Dendritic cell treated with granulocyte-macrophage colony-stimulating factor and Interleukin-4, amounts not matched to agents 40 ng/mL and 50 ng/mL, for 4 days (primary cell): ENCODE measurements around the gene SENP2.

Experiments used
- H3K27ac Mint-ChIP-seq: one replicate; pipeline ENCODE4 v1.8.0; 2022; ENCODE audit warnings: mild to moderate bottlenecking, mixed read lengths
- H3K27me3 Mint-ChIP-seq: one replicate; pipeline ENCODE4 v1.8.0; 2022; ENCODE audit warnings: mild to moderate bottlenecking, mixed read lengths
- H3K36me3 Mint-ChIP-seq: one replicate; pipeline ENCODE4 v1.8.0; 2022; ENCODE audit warnings: low read depth, mixed read lengths
- H3K4me1 Mint-ChIP-seq: one replicate; pipeline ENCODE4 v1.8.0; 2022; ENCODE audit warnings: low read depth, mixed read lengths
- H3K4me3 Mint-ChIP-seq: one replicate; pipeline ENCODE4 v1.8.0; 2022; ENCODE audit warnings: mild to moderate bottlenecking, moderate library complexity, mixed read lengths
- H3K9me3 Mint-ChIP-seq: one replicate; pipeline ENCODE4 v1.8.0; 2022; ENCODE audit warnings: mixed read lengths
- intact Hi-C: fragments of 100-400 bp; cut with micrococcal nuclease; formaldehyde crosslinking; loops from one replicate; pipeline ENCODE4 v1.15.0; 2022

The SENP2 gene

DNA sequence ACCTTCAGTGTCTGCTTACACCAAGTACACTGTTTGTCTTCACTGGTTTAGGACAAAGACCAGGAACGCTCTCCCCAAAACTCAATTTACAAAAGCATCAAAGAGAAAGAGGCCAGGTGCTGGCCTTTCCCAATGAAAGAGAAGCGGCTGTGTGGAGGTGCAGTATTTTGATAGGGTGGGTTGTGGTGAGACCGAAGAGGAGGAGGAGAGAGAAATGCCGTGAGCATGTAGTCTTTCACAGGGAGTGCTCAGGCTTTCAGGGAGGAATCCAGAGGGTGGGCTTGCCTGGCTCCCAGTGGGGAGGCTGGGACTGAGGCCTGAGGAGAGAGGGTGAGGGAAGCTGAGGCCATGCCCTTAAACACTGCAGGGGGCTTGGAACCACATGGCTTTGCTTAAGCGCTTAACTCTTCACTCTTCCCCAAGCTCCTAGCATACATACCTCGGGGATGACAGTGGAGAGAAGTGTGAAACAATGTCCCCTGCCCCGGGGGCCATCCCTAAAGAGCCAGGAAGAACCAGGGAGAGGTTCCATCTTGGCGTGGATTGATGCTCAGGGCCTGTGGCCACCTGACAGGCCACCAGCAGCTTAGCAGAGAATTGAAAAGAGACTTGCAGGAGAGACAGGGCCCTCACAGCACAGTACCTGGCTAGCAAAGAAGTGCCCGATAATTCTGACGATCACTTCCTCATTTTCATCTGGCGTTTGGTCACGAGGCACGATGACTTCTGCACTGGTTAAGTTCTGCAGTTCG lies 60.5 kb downstream of the SENP2 start:
- intact Hi-C loops = no loop called here
- Mint-ChIP-seq H3K9me3 (no peaks in the 10 kb centered on the region), H3K27me3 (no peaks in the 10 kb centered on the region), H3K4me3 (no peak overlapping the region), H3K27ac (peak overlapping the region; percentile 51), H3K36me3 (peaks cover 31% of the 10 kb centered on the region), H3K4me1 (peaks cover 36% of the 10 kb centered on the region)

DNA sequence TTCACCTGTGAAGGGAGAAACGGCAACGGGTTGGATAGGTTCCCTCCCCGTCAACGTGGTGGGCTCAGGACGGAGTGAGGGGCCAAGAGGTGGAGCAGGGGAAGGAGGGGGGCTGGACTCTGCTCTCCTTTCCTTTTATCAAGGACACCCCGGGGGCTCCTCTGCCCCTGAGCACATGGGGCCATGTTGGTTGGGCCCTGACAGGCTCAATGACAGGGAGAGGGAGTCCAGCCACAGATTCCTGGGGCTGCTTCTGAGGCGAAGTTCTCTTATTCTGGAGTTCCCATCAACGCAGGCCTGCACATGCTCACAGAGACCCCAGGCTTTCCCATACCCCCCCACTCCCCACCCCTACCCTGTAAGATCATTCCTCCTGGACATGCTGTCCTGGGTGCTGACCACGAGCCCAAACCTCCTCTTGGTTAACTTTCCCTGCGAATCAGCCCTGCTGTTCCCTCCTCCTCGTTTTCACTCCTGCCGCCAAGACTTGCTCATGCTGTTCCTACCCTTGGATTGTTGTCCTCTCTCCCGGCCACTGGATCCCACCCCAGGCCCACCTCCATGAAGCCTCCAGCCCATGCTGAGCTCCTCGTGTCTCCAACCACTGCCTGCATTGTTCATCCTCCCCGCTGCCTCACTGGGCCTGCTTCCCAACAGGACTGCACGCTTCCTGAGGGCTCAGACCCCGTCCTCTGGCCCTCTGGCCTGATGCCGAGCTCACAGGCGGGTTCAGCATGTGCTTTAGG lies 61.2 kb downstream of the SENP2 start:
- H3K36me3 Mint-ChIP-seq = peaks cover 31% of the 10 kb centered on the region
- H3K27ac Mint-ChIP-seq = peak overlapping the region; percentile 28
- no peak overlapping the region for H3K4me3 Mint-ChIP-seq
- H3K9me3 Mint-ChIP-seq = no peaks in the 10 kb centered on the region
- no peaks in the 10 kb centered on the region for H3K27me3 Mint-ChIP-seq
- intact Hi-C loops = no loop called here
- peaks cover 30% of the 10 kb centered on the region for H3K4me1 Mint-ChIP-seq

DNA sequence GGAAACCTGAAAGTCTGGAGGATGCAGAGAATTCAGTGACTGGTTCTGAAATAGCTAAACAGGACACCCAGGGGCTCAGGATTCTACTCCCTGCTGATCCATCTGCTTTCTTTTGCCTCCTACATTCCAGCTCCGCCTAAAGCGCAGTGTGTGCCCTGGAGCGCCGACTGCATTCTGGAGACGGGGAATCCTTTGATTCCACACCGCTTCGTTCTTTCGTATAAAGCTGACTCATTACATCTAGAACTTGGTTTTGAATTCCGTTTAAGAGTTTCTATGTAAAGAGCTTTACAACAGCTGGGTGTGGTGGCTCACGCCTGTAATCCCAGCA lies 61.8 kb downstream of the SENP2 start:
- Mint-ChIP-seq H3K36me3 (peaks cover 31% of the 10 kb centered on the region), H3K27me3 (no peaks in the 10 kb centered on the region), H3K4me1 (peaks cover 29% of the 10 kb centered on the region), H3K27ac (peak overlapping the region; percentile 28), H3K4me3 (no peak overlapping the region), H3K9me3 (no peaks in the 10 kb centered on the region)
- intact Hi-C loops = no loop called here

DNA sequence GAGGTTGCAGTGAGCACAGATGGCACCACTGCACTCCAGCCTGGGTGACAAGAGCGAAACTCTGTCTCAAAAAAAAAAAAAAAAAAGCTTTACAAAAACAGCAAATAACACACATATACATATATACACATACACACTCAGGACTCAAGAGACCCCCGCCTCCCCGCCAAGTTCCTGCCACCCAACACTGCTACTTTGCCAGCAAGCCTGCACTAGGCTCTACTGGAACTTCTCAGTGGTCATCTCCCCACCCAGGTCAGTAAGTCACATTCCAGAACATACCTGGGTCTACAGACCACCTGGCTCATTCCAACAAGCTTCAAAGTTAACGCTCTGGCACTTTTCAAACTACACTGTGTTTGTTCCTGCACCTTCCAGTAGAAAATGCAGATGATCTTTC lies 62.3 kb downstream of the SENP2 start:
- Mint-ChIP-seq H3K4me3 (no peak overlapping the region), H3K9me3 (no peaks in the 10 kb centered on the region), H3K4me1 (peaks cover 29% of the 10 kb centered on the region), H3K36me3 (peaks cover 31% of the 10 kb centered on the region), H3K27ac (no peak overlapping the region), H3K27me3 (no peaks in the 10 kb centered on the region)
- intact Hi-C loops = no loop called here

DNA sequence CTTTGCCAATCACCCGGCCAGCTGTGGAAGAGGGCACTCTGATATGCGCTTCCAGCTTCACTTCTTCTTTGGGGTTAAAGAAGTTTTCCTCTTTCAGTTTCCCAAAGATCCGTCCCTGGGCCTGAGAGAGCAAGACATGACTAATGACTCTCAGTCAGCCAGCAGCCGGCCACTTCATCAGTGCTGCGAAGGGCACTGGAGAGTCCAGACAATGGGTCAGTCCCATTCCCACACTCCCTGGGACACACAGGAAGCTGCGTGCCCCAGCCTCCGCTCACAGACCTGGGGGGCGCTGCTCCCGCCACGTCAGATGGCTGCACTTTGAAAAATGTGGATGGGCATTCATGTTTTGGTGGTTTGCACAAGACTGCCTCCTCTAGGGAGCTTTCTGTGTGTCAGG lies 63.3 kb downstream of the SENP2 start:
- H3K36me3 Mint-ChIP-seq = peaks cover 27% of the 10 kb centered on the region
- H3K4me3 Mint-ChIP-seq = no peak overlapping the region
- H3K27me3 Mint-ChIP-seq = no peaks in the 10 kb centered on the region
- no peaks in the 10 kb centered on the region for H3K9me3 Mint-ChIP-seq
- intact Hi-C loops = no loop called here
- no peak overlapping the region for H3K27ac Mint-ChIP-seq
- peaks cover 29% of the 10 kb centered on the region for H3K4me1 Mint-ChIP-seq

DNA sequence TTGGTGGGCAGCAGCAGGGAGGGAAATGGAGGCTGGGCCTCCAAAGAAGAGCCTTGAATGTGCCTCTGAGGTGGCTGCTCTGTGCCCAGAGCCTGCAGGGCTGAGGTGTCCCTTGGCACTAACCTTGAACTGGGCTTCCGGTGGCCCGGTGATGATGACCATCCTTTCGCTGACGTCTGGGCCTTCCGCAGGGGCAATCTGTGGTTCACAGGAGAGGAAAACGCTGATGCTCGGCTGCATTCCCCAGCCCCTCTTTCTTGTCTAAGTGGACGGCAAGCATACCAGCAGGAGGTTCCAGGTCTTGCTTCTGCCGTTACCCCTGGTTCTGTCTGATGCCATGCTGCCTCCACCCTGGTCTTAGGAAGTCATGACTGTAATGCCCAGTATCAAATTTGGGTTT lies 65.9 kb downstream of the SENP2 start:
- Mint-ChIP-seq H3K36me3 (peaks cover 16% of the 10 kb centered on the region), H3K4me1 (peaks cover 19% of the 10 kb centered on the region), H3K4me3 (no peak overlapping the region), H3K9me3 (no peaks in the 10 kb centered on the region), H3K27ac (no peak overlapping the region), H3K27me3 (no peaks in the 10 kb centered on the region)
- intact Hi-C loops = no loop called here

DNA sequence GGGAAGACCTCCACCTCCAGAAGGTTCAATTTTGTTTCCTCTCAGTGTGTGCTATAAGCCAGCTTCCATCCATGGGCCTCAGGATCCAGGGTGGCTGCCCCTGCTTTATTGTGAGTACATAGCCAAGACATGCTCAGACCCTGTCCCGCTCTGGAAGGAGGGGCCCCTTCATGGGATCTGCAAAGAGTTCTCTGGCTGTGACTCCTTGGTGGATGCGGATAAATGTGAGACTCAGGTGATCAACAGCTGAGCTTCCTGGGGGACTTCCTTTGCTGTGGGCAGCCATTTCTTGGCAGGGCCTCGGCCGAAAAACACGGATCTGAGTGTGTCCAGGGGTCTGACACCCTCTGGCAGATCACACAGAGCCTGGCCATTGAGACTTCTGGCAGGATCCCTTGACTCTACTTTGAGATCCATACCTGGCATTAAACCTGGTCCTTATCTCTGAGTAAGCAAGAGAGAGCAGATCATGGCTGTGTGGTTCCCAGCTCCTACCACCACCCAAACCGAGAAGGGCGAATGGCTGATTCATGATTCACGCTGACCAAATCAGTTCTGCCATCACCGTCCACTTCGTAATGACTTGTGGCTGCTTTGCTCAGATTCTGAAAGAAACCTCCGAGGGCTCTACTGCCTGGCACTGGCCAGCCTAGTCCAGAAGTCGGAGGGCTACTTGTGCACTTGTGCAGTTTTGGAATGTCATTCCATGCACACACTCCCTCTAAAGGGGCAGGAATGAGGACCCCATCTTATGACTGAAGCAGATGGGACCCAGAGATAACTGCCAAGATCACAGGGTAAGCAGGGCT lies 68.1 kb downstream of the SENP2 start:
- Mint-ChIP-seq H3K4me3 (no peak overlapping the region), H3K4me1 (peaks cover 18% of the 10 kb centered on the region), H3K9me3 (no peaks in the 10 kb centered on the region), H3K36me3 (peaks cover 13% of the 10 kb centered on the region), H3K27ac (no peak overlapping the region), H3K27me3 (no peaks in the 10 kb centered on the region)
- intact Hi-C loops = no loop called here

DNA sequence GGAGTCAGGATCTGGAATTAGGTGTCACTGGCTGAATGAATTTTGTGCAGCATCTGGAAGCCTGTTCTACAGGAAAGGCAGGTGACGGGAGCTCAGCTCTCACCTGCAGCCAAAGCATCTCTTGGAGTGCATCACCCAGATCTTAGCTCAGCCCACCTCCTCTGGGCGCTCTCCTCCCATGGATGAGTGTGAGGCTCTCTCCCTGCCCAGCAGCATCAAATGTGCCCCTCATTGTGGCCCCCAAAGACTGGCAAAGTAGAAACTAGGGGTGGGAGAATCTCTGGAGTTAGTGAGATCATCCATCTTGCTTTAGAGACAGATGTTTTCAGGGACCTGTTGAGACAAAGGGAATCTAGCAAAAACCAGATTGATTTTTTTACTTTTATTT lies 68.7 kb downstream of the SENP2 start:
- H3K36me3 Mint-ChIP-seq = peaks cover 13% of the 10 kb centered on the region
- peaks cover 17% of the 10 kb centered on the region for H3K4me1 Mint-ChIP-seq
- no peaks in the 10 kb centered on the region for H3K9me3 Mint-ChIP-seq
- no peaks in the 10 kb centered on the region for H3K27me3 Mint-ChIP-seq
- intact Hi-C loops = no loop called here
- no peak overlapping the region for H3K27ac Mint-ChIP-seq
- no peak overlapping the region for H3K4me3 Mint-ChIP-seq

DNA sequence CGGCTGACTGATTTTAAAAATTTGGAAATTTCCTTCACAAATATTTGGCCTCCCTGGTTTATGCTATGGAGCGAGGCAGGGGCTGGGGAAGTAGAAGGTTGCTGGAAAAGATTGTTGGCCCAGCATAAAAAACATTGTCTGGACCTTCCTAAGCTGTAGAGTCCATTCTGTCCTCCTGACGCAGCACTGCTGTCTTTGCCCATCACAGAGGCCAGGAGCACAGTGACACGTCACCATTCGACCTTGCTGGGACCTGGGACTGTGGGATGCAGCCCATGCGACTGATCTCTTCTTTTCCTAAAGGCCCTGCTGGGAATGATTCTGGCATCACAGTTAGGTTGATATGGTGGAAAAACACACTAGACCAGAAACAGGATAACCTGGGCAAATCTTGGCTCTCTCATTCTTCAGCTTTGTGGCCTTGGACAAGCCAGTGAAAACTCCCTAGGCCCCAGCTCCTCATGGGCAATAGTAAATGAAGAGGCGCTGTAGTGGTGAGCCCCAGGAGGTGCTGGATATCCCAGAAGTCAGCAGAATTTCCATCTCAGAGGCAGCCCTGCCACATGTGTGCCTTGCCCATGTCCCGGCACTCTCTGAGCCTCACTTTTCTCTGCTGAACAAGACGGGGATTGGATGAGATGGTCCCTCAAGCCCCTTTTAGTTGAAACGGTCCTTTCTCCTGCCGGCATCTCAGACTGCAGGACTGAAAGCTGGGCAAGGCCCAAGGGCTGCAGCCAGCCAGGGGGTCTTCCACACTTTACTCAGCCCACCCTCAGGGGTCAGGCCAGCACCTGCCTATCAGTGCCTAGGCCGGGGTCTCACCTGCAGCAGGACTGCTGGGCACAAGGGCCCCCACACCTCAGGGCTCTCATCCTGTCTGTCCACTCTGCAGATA lies 69.6 kb downstream of the SENP2 start:
- no peak overlapping the region for H3K27ac Mint-ChIP-seq
- no peak overlapping the region for H3K4me3 Mint-ChIP-seq
- H3K4me1 Mint-ChIP-seq = peaks cover 26% of the 10 kb centered on the region
- intact Hi-C loops = no loop called here
- H3K9me3 Mint-ChIP-seq = no peaks in the 10 kb centered on the region
- no peaks in the 10 kb centered on the region for H3K27me3 Mint-ChIP-seq
- H3K36me3 Mint-ChIP-seq = peaks cover 13% of the 10 kb centered on the region

DNA sequence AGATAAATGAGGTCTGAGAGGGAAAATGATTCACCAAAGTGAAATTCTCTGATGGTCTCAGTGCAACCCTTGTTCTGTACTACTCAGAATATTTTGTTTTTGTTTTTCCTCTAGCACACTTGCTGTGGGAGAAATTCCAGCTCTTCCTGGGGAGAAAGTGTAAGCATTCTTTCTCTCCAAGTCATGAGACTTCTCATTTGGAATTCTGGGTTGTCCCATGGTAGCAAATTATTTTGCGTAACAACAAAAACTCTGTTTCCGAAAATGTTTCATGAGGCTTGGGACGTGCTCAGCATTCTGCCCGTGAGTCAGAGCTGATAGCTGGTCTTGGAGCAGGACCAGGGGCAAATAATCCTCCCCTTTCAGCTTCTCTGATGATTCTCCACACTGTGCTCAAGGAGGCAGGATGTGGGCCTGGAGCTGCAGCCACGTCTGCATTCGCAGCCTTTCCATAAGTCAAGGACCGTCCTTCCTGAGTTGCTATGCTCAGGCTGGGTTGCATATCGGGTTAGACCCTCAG lies 70.3 kb downstream of the SENP2 start:
- Mint-ChIP-seq H3K4me3 (no peak overlapping the region), H3K9me3 (no peaks in the 10 kb centered on the region), H3K4me1 (peaks cover 26% of the 10 kb centered on the region), H3K27ac (no peak overlapping the region), H3K36me3 (peaks cover 13% of the 10 kb centered on the region), H3K27me3 (no peaks in the 10 kb centered on the region)
- intact Hi-C loops = no loop called here

DNA sequence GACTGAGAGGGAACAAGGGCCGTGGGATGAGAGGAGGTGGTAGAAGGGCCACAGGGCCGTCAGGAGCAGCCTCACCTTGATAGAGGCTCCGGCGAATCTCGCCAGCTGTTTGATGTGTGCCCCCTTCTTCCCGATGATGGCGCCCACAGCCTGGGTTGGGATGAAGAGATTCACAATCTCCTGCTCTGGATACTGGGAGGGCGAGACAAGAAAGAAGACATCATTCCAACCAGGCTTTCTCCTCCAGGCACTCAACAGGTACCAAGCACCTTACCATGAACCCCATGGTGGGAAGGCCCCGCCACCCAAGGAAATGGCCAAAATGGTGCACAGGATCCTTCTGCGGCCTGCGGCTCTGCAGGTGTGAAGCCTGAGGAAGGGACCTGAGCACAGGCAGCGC lies 71.1 kb downstream of the SENP2 start:
- Mint-ChIP-seq H3K9me3 (no peaks in the 10 kb centered on the region), H3K27me3 (no peaks in the 10 kb centered on the region), H3K4me3 (no peak overlapping the region), H3K27ac (no peak overlapping the region), H3K4me1 (peaks cover 26% of the 10 kb centered on the region), H3K36me3 (peaks cover 13% of the 10 kb centered on the region)
- intact Hi-C loops = no loop called here

DNA sequence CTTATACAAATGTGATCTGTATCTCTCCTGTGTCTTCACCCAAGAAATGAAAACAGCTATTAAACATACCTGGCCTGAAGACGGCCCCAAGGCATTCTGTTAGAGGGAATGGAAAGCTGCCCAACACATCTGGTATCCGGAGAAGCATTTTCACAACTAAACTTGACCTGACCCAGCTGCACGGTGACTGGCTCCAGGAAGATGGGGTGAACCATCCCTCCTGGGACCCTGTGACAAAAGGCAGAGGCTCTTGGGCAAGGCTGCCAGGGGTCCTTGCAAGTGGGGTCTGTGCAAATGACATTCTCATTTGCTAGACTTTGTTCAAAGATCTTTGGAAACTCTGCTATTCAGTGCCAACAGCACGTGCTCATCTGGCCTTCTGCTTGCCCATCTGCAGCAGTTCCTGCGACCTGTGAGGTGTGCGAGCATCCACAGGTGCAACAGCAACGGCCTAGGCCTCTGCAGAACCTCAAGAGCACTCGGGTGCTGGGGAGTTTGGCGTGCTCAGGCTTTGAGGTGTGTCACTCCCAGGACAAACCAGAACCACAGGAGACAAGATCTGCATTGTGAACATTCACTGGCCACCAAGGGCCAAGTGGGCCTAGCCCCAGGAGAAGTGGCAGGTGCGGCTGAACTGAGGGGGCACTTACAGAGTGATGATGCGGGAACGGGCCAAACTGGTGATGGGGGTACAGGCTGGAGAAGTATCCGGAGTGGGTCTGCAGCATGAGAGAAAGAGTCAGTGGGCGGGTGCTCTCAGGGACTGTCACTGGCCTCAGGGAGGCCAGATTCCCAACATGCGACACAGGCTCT lies 71.8 kb downstream of the SENP2 start:
- no peaks in the 10 kb centered on the region for H3K27me3 Mint-ChIP-seq
- H3K36me3 Mint-ChIP-seq = peaks cover 13% of the 10 kb centered on the region
- no peaks in the 10 kb centered on the region for H3K9me3 Mint-ChIP-seq

DNA sequence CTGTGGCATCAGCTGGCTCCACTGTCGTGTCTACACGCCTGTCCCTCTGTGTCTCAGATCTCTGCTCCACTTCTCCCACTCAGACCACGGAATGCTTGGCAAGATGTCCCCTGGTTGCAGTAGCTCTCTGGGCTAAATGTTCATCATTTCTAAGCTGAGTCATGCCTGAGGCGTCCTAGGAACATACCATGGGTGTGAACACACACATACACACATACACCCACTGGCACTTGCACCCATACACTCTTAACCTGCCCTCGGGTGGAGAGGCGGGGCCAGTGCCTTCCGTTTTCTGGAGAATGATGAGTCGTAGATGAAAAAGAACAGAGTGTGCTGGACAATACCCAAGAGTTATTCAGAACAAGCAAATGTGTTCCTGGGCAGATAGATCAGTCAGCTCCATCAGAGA lies 72.4 kb downstream of the SENP2 start:
- intact Hi-C loops = no loop called here
- Mint-ChIP-seq H3K4me1 (peaks cover 26% of the 10 kb centered on the region), H3K27me3 (no peaks in the 10 kb centered on the region), H3K4me3 (no peak overlapping the region), H3K36me3 (peaks cover 13% of the 10 kb centered on the region), H3K27ac (peak overlapping the region; percentile 20), H3K9me3 (no peaks in the 10 kb centered on the region)

More for the DNA sequence above, 71.8 kb downstream of the SENP2 start:
- Mint-ChIP-seq H3K4me1 (peaks cover 26% of the 10 kb centered on the region), H3K27ac (peak overlapping the region; percentile 20), H3K4me3 (no peak overlapping the region)
- intact Hi-C loops = no loop called here
